Measurements from ENCODE around the gene STX8.

STX8 gene

GRCh38 chr17:9509236-9509816, 66.3 kb downstream of the STX8 start:
- peaks cover 11% of the 10 kb centered on the region; the same call in 1 of the 2 replicates for H3K9me3 ChIP-seq (ENCODE audit: control insufficient read depth, insufficient read depth, low read depth, low read length)
- H3K36me3 ChIP-seq (ENCODE audit: control insufficient read depth, insufficient read depth, low read length), result no peaks in the 10 kb centered on the region
- H3K4me1 ChIP-seq (ENCODE audit: control insufficient read depth, insufficient read depth, low read length), result no peaks in the 10 kb centered on the region
- no peak overlapping the region for H3K27ac ChIP-seq (ENCODE audit: low read depth, low read length)
- H3K4me3 ChIP-seq (ENCODE audit: low read depth, low read length), result no peak overlapping the region
- H3K9ac ChIP-seq (ENCODE audit: low read length), result no peak overlapping the region
- H3K27me3 ChIP-seq (ENCODE audit: control insufficient read depth, insufficient read depth, low read length), result no peaks in the 10 kb centered on the region

GRCh38 chr17:9499041-9499440, 76.6 kb downstream of the STX8 start:
- Histone ChIP-seq H3K4me3 (ENCODE audit: low read depth, low read length) (no peak overlapping the region), H3K9me3 (ENCODE audit: control insufficient read depth, insufficient read depth, low read depth, low read length) (no peaks in the 10 kb centered on the region), H3K27me3 (ENCODE audit: control insufficient read depth, insufficient read depth, low read length) (no peaks in the 10 kb centered on the region), H3K36me3 (ENCODE audit: control insufficient read depth, insufficient read depth, low read length) (no peaks in the 10 kb centered on the region), H3K27ac (ENCODE audit: low read depth, low read length) (no peak overlapping the region), H3K9ac (ENCODE audit: low read length) (no peak overlapping the region), H3K4me1 (ENCODE audit: control insufficient read depth, insufficient read depth, low read length) (no peaks in the 10 kb centered on the region)

GRCh38 chr17:9498490-9498889, 77.1 kb downstream of the STX8 start:
- Histone ChIP-seq H3K27ac (ENCODE audit: low read depth, low read length) (no peak overlapping the region), H3K9me3 (ENCODE audit: control insufficient read depth, insufficient read depth, low read depth, low read length) (no peaks in the 10 kb centered on the region), H3K9ac (ENCODE audit: low read length) (no peak overlapping the region), H3K27me3 (ENCODE audit: control insufficient read depth, insufficient read depth, low read length) (no peaks in the 10 kb centered on the region), H3K4me3 (ENCODE audit: low read depth, low read length) (no peak overlapping the region), H3K36me3 (ENCODE audit: control insufficient read depth, insufficient read depth, low read length) (no peaks in the 10 kb centered on the region), H3K4me1 (ENCODE audit: control insufficient read depth, insufficient read depth, low read length) (no peaks in the 10 kb centered on the region)

GRCh38 chr17:9488556-9488955, 87.1 kb downstream of the STX8 start:
- Histone ChIP-seq H3K4me1 (ENCODE audit: control insufficient read depth, insufficient read depth, low read length) (no peaks in the 10 kb centered on the region), H3K27me3 (ENCODE audit: control insufficient read depth, insufficient read depth, low read length) (no peaks in the 10 kb centered on the region), H3K36me3 (ENCODE audit: control insufficient read depth, insufficient read depth, low read length) (no peaks in the 10 kb centered on the region; the same call in 1 of the 2 replicates), H3K9me3 (ENCODE audit: control insufficient read depth, insufficient read depth, low read depth, low read length) (no peaks in the 10 kb centered on the region), H3K27ac (ENCODE audit: low read depth, low read length) (no peak overlapping the region), H3K4me3 (ENCODE audit: low read depth, low read length) (no peak overlapping the region), H3K9ac (ENCODE audit: low read length) (no peak overlapping the region)

- Histone ChIP-seq H3K27me3 (ENCODE audit: control insufficient read depth, insufficient read depth, low read length) (no peaks in the 10 kb centered on the region), H3K36me3 (ENCODE audit: control insufficient read depth, insufficient read depth, low read length) (no peaks in the 10 kb centered on the region; the same call in 1 of the 2 replicates), H3K4me3 (ENCODE audit: low read depth, low read length) (no peak overlapping the region), H3K9me3 (ENCODE audit: control insufficient read depth, insufficient read depth, low read depth, low read length) (no peaks in the 10 kb centered on the region), H3K27ac (ENCODE audit: low read depth, low read length) (no peak overlapping the region), H3K9ac (ENCODE audit: low read length) (no peak overlapping the region), H3K4me1 (ENCODE audit: control insufficient read depth, insufficient read depth, low read length) (no peaks in the 10 kb centered on the region)
These were observed 88.2 kb downstream of the STX8 start for GRCh38 chr17:9487406-9487805.

- H3K9ac ChIP-seq (ENCODE audit: low read length), result no peak overlapping the region
- H3K27me3 ChIP-seq (ENCODE audit: control insufficient read depth, insufficient read depth, low read length), result no peaks in the 10 kb centered on the region
- no peaks in the 10 kb centered on the region for H3K36me3 ChIP-seq (ENCODE audit: control insufficient read depth, insufficient read depth, low read length)
- no peaks in the 10 kb centered on the region for H3K4me1 ChIP-seq (ENCODE audit: control insufficient read depth, insufficient read depth, low read length)
- no peak overlapping the region for H3K4me3 ChIP-seq (ENCODE audit: low read depth, low read length)
- H3K9me3 ChIP-seq (ENCODE audit: control insufficient read depth, insufficient read depth, low read depth, low read length), result no peaks in the 10 kb centered on the region
- H3K27ac ChIP-seq (ENCODE audit: low read depth, low read length), result no peak overlapping the region
These were observed 90.8 kb downstream of the STX8 start for GRCh38 chr17:9484789-9485188.

- Histone ChIP-seq H3K27ac (ENCODE audit: low read depth, low read length) (no peak overlapping the region), H3K9ac (ENCODE audit: low read length) (no peak overlapping the region), H3K4me1 (ENCODE audit: control insufficient read depth, insufficient read depth, low read length) (no peaks in the 10 kb centered on the region), H3K9me3 (ENCODE audit: control insufficient read depth, insufficient read depth, low read depth, low read length) (no peaks in the 10 kb centered on the region), H3K4me3 (ENCODE audit: low read depth, low read length) (no peak overlapping the region), H3K36me3 (ENCODE audit: control insufficient read depth, insufficient read depth, low read length) (no peaks in the 10 kb centered on the region), H3K27me3 (ENCODE audit: control insufficient read depth, insufficient read depth, low read length) (no peaks in the 10 kb centered on the region)
These were observed 95.7 kb downstream of the STX8 start for GRCh38 chr17:9479964-9480363.

GRCh38 chr17:9478889-9479288, 96.7 kb downstream of the STX8 start:
- Histone ChIP-seq H3K9ac (ENCODE audit: low read length) (no peak overlapping the region), H3K27me3 (ENCODE audit: control insufficient read depth, insufficient read depth, low read length) (no peaks in the 10 kb centered on the region), H3K9me3 (ENCODE audit: control insufficient read depth, insufficient read depth, low read depth, low read length) (no peaks in the 10 kb centered on the region), H3K27ac (ENCODE audit: low read depth, low read length) (no peak overlapping the region), H3K36me3 (ENCODE audit: control insufficient read depth, insufficient read depth, low read length) (no peaks in the 10 kb centered on the region), H3K4me1 (ENCODE audit: control insufficient read depth, insufficient read depth, low read length) (no peaks in the 10 kb centered on the region), H3K4me3 (ENCODE audit: low read depth, low read length) (no peak overlapping the region)

- no peak overlapping the region for H3K4me3 ChIP-seq (ENCODE audit: low read depth, low read length)
- no peak overlapping the region for H3K9ac ChIP-seq (ENCODE audit: low read length)
- no peaks in the 10 kb centered on the region for H3K36me3 ChIP-seq (ENCODE audit: control insufficient read depth, insufficient read depth, low read length)
- H3K27ac ChIP-seq (ENCODE audit: low read depth, low read length), result no peak overlapping the region
- H3K4me1 ChIP-seq (ENCODE audit: control insufficient read depth, insufficient read depth, low read length), result 0 out of 2 replicates have a peak, but pooled peaks cover 3% of the 10 kb centered on the region
- no peaks in the 10 kb centered on the region for H3K27me3 ChIP-seq (ENCODE audit: control insufficient read depth, insufficient read depth, low read length)
- H3K9me3 ChIP-seq (ENCODE audit: control insufficient read depth, insufficient read depth, low read depth, low read length), result no peaks in the 10 kb centered on the region
These were observed 100.4 kb downstream of the STX8 start for GRCh38 chr17:9475101-9475658.

- H3K27me3 ChIP-seq (ENCODE audit: control insufficient read depth, insufficient read depth, low read length), result no peaks in the 10 kb centered on the region
These were observed 101.9 kb downstream of the STX8 start for GRCh38 chr17:9473711-9474110.

GRCh38 chr17:9472541-9472940, 103.1 kb downstream of the STX8 start:
- Histone ChIP-seq H3K27me3 (ENCODE audit: control insufficient read depth, insufficient read depth, low read length) (no peaks in the 10 kb centered on the region), H3K9ac (ENCODE audit: low read length) (no peak overlapping the region), H3K4me3 (ENCODE audit: low read depth, low read length) (no peak overlapping the region), H3K36me3 (ENCODE audit: control insufficient read depth, insufficient read depth, low read length) (no peaks in the 10 kb centered on the region), H3K4me1 (ENCODE audit: control insufficient read depth, insufficient read depth, low read length) (peaks cover 8% of the 10 kb centered on the region; the same call in 1 of the 2 replicates), H3K27ac (ENCODE audit: low read depth, low read length) (no peak overlapping the region), H3K9me3 (ENCODE audit: control insufficient read depth, insufficient read depth, low read depth, low read length) (no peaks in the 10 kb centered on the region)

More at GRCh38 chr17:9473711-9474110, 101.9 kb downstream of the STX8 start:
- no peak overlapping the region for H3K9ac ChIP-seq (ENCODE audit: low read length)
- H3K4me3 ChIP-seq (ENCODE audit: low read depth, low read length), result no peak overlapping the region
- no peaks in the 10 kb centered on the region for H3K9me3 ChIP-seq (ENCODE audit: control insufficient read depth, insufficient read depth, low read depth, low read length)
- no peak overlapping the region for H3K27ac ChIP-seq (ENCODE audit: low read depth, low read length)
- peaks cover 6% of the 10 kb centered on the region; the same call in 1 of the 2 replicates for H3K4me1 ChIP-seq (ENCODE audit: control insufficient read depth, insufficient read depth, low read length)
- H3K36me3 ChIP-seq (ENCODE audit: control insufficient read depth, insufficient read depth, low read length), result no peaks in the 10 kb centered on the region

All from HUES6 (cell line).